Naive B cell (primary cell): ENCODE measurements around the gene SDCBP2. TPM values are rescaled to one million over a fixed set of nuclear protein-coding genes. Genes with fewer than 3 reads are reported as not detected.

Source experiments
- ATAC-seq, 2 donors: fragments of 150-1000 bp; cut with Tn5 transposase; 2 replicates each; pipeline ENCODE4 v1.10.0; 2021; ENCODE audit warnings: low read depth in 2 of 2, mild to moderate bottlenecking in 2 of 2, moderate library complexity in 2 of 2
- DNase-seq: peaks from one replicate; pipeline ENCODE4 v3.0.0; 2022
- H3K27ac Mint-ChIP-seq, 6 donors: one replicate each; pipeline ENCODE4 v1.8.0; 2020 to 2022; ENCODE audit warnings: mild to moderate bottlenecking in 6 of 6, mixed read lengths in 6 of 6, moderate library complexity in 5 of 6, inconsistent platforms in 2 of 6
- H3K27me3 Mint-ChIP-seq, 3 donors: one replicate each; pipeline ENCODE4 v1.8.0; 2021 to 2022; ENCODE audit warnings: mixed read lengths in 3 of 3, mild to moderate bottlenecking in 1 of 3
- H3K36me3 Mint-ChIP-seq, 2 donors: one replicate each; pipeline ENCODE4 v1.8.0; 2020 to 2022; ENCODE audit warnings: mixed read lengths in 2 of 2, inconsistent platforms in 1 of 2, mild to moderate bottlenecking in 1 of 2
- H3K4me1 Mint-ChIP-seq, 3 donors: one replicate each; pipeline ENCODE4 v1.8.0; 2020 to 2022; ENCODE audit warnings: mixed read lengths in 3 of 3, inconsistent platforms in 1 of 3, mild to moderate bottlenecking in 1 of 3, moderate library complexity in 1 of 3
- H3K4me3 Mint-ChIP-seq, 8 donors: one replicate each; pipeline ENCODE4 v1.8.0; 2020 to 2022; ENCODE audit warnings: mild to moderate bottlenecking in 8 of 8, mixed read lengths in 8 of 8, moderate library complexity in 8 of 8, inconsistent platforms in 2 of 8
- H3K9me3 Mint-ChIP-seq, 7 donors: one replicate each; pipeline ENCODE4 v1.8.0; 2020 to 2022; ENCODE audit warnings: mixed read lengths in 7 of 7, mild to moderate bottlenecking in 5 of 7, inconsistent platforms in 2 of 7, moderate library complexity in 1 of 7
- polyA plus RNA-seq, 6 donors: library from polyadenylated mRNA; unstranded; fragments of 300-500 nt; fragmentation: Illumina TruSeq; gene quantifications; one replicate each; pipeline ENCODE4 v1.2.3, GENCODE V29; 2021; ENCODE audit warnings: low read depth in 6 of 6

Gene SDCBP2
- polyA plus RNA-seq, 6 donors from 2014 or later = 0.60 to 1.4 (median 0.96) TPM; not detected in 1

GRCh38 chr20:1310506-1311190 lies 18.3 kb downstream of the SDCBP2 start:
- Mint-ChIP-seq H3K27ac (no peak overlapping the region), H3K4me1 (peaks cover 4 to 6% (median 4%) of the 10 kb centered on the region in 3 donors), H3K9me3 (no peaks in the 10 kb centered on the region), H3K36me3 (no peaks in the 10 kb centered on the region), H3K27me3 (peaks cover 0 to 5% (median 0%) of the 10 kb centered on the region in 3 donors), H3K4me3 (peak overlapping the region in 1 of 8 donors; percentile 33)
- ATAC-seq (no peak), DNase-seq (no peak)

- DNase-seq (no peak), ATAC-seq (no peak)
- H3K9me3 Mint-ChIP-seq = no peaks in the 10 kb centered on the region
- peaks cover 0 to 3% (median 0%) of the 10 kb centered on the region in 3 donors for H3K27me3 Mint-ChIP-seq
- no peak overlapping the region for H3K4me3 Mint-ChIP-seq
- no peak overlapping the region for H3K27ac Mint-ChIP-seq
- H3K4me1 Mint-ChIP-seq = peaks cover 4 to 6% (median 4%) of the 10 kb centered on the region in 3 donors
- no peaks in the 10 kb centered on the region for H3K36me3 Mint-ChIP-seq
Measured at GRCh38 chr20:1310071-1310470, 18.9 kb downstream of the SDCBP2 start.

DNA sequence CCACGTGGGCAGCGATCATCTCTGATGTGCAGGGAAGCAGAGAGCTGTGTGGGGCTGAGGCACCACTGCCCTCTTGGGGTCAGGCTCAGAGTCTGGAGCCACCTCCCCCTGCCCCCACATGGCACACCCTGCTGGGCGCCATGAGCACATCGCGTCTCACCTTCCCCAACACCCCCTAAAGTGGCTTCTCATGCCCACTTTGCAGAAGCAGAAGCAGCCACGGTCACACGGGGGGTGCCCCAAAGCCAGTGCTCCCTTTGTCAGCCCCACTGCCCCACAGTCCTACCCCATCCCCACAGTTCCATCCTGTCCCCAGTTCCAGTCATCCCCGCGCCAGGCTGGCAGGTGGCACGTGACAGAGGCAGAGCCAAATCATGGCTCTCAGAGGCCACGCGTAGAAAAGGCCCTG lies 19.5 kb downstream of the SDCBP2 start:
- H3K27me3 Mint-ChIP-seq = no peaks in the 10 kb centered on the region
- H3K9me3 Mint-ChIP-seq = no peaks in the 10 kb centered on the region
- peaks cover 4 to 6% (median 4%) of the 10 kb centered on the region in 3 donors for H3K4me1 Mint-ChIP-seq
- ATAC-seq = no peak
- H3K4me3 Mint-ChIP-seq = no peak overlapping the region
- no peak for DNase-seq
- no peaks in the 10 kb centered on the region for H3K36me3 Mint-ChIP-seq
- H3K27ac Mint-ChIP-seq = peak overlapping the region in 1 of 6 donors; percentile 37

GRCh38 chr20:1308702-1309095 lies 20.2 kb downstream of the SDCBP2 start:
- ATAC-seq = no peak
- H3K4me3 Mint-ChIP-seq = no peak overlapping the region

DNA sequence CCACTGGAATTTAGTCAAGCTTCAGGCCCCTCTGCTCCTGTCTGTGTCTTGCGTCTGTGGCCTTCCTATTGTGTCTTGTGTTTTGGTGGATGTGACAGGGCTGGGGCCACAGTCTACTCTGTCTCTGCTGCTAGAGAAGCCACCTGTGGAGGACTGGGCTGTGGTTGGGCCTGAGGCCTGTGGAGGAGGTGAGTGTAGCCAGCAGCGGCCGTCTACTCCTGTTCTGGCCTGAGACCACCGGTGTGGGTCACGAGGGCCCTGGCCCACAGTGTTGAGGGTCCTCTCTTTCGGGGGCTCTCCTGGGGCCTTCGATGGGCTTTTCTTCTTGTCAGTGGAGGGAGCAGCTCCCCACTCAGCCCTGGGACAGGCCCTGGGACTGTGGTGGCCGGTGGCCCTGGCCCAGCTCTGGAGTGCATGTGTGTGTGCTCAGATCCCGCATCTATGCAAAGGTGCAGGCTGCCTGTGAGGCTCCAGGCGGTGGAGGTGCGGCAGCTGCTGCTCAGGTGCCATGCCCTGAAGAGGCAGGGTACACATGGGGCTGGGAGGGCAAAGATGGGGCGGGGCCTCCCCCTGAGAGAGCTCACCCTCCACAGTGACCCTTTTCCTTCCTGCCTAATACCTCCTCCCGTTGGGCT lies 20.8 kb downstream of the SDCBP2 start:
- Mint-ChIP-seq H3K27ac (peak overlapping the region in 1 of 6 donors; percentile 16), H3K4me1 (no peaks in the 10 kb centered on the region), H3K36me3 (no peaks in the 10 kb centered on the region), H3K4me3 (no peak overlapping the region), H3K9me3 (no peaks in the 10 kb centered on the region), H3K27me3 (no peaks in the 10 kb centered on the region)
- DNase-seq (no peak), ATAC-seq (no peak)

More at GRCh38 chr20:1308702-1309095, 20.2 kb downstream of the SDCBP2 start:
- DNase-seq = no peak
- Mint-ChIP-seq H3K4me1 (peaks cover 3 to 5% (median 4%) of the 10 kb centered on the region in 3 donors), H3K9me3 (no peaks in the 10 kb centered on the region), H3K27ac (peak overlapping the region in 1 of 6 donors; percentile 16), H3K36me3 (no peaks in the 10 kb centered on the region), H3K27me3 (no peaks in the 10 kb centered on the region)

DNA sequence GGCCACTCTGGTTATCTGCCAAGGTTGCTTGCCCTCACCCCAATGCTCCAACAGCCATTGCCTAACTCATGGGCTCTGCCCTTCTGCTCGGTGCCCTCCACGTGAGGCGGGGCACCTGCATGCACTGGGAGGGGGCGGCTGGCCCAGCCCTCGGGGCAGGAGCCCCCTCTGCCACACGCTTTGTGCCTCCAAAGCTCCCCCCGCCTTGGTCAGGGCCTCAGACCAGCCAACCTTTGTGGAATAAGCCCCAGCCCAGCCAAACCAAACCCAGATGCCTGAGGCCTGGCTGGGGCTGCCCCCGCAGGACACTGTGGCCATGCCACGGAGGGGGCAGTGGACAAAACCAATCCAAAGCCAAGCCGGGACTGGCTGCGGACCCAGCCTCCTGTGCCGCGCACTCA lies 21.4 kb downstream of the SDCBP2 start:
- no peaks in the 10 kb centered on the region for H3K36me3 Mint-ChIP-seq
- H3K4me1 Mint-ChIP-seq = peaks cover 0 to 4% (median 0%) of the 10 kb centered on the region in 3 donors
- H3K27ac Mint-ChIP-seq = no peak overlapping the region
- DNase-seq = no peak
- no peak overlapping the region for H3K4me3 Mint-ChIP-seq
- no peaks in the 10 kb centered on the region for H3K9me3 Mint-ChIP-seq
- no peaks in the 10 kb centered on the region for H3K27me3 Mint-ChIP-seq
- no peak for ATAC-seq

DNA sequence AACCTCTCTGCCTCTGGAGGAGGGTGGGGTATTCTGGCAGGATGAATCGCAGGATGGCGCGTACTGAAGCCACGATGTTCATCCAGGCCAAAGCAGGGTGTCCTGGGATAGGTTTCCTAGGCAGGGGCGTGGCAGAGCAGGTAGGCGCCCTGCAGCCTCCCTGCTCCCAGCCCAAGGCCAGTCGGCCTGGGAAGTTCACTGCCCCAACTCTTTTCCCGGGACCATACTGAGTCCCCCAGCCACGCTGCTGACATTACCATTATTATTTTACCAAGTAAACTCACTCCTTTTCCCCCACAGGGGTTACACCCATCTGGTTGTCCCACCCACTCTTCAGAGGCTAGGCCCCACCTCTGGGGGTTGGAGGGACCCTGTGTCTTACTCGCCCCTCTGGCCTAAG lies 21.8 kb downstream of the SDCBP2 start:
- Mint-ChIP-seq H3K4me1 (peaks cover 0 to 4% (median 0%) of the 10 kb centered on the region in 3 donors), H3K27ac (no peak overlapping the region), H3K9me3 (no peaks in the 10 kb centered on the region), H3K36me3 (no peaks in the 10 kb centered on the region), H3K4me3 (no peak overlapping the region), H3K27me3 (no peaks in the 10 kb centered on the region)
- DNase-seq = no peak
- ATAC-seq = no peak

DNA sequence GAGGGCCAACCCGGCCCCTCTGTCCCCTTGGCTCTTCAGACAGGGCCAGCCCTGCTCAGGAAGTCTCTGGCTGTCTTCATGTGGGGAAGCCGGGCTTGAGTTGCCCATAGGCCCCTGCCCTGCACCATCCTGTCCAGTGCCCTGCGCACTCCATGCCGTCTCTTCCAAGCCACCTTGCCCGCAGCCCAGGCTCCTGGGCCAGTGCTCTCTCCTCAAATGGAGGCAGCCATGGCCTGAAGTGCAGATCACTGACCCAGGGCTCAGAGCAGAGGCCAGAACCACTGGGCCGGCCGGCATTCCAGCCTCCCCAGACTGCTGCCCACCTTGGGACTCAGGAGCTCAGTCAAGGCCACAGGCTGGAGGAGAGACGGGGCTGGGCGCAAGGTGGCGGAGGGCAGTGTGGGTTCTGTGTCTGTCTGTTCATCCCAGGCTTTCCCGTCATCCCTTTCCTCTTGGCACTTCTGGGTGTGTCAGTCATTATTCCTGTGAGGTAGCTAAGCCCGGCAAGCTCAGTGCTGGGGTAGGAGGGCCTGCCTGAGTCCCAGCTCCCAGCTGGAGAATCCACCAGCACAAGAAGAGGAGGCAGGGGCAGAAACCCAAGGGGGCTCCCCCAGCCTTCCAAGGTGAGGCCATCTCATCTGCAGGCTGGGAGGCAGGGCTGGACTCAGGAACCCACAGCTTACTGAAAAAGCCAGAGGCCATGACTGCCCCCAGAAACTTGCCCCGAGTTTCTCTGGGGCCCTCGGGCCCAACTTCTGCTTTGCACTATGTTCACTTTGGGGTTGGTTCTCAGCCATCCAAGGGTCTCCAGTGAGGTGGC lies 22.4 kb downstream of the SDCBP2 start:
- ATAC-seq (no peak), DNase-seq (no peak)
- Mint-ChIP-seq H3K4me3 (no peak overlapping the region), H3K36me3 (no peaks in the 10 kb centered on the region), H3K27ac (no peak overlapping the region), H3K4me1 (peaks cover 0 to 4% (median 0%) of the 10 kb centered on the region in 3 donors), H3K27me3 (no peaks in the 10 kb centered on the region), H3K9me3 (no peaks in the 10 kb centered on the region)

GRCh38 chr20:1305712-1306111 lies 23.2 kb downstream of the SDCBP2 start:
- Mint-ChIP-seq H3K36me3 (no peaks in the 10 kb centered on the region), H3K27me3 (peaks cover 0 to 4% (median 0%) of the 10 kb centered on the region in 3 donors), H3K9me3 (no peaks in the 10 kb centered on the region), H3K4me1 (peaks cover 0 to 4% (median 4%) of the 10 kb centered on the region in 3 donors), H3K4me3 (no peak overlapping the region), H3K27ac (peak overlapping the region in 1 of 6 donors; percentile 57)
- no peak for ATAC-seq
- no peak for DNase-seq

DNA sequence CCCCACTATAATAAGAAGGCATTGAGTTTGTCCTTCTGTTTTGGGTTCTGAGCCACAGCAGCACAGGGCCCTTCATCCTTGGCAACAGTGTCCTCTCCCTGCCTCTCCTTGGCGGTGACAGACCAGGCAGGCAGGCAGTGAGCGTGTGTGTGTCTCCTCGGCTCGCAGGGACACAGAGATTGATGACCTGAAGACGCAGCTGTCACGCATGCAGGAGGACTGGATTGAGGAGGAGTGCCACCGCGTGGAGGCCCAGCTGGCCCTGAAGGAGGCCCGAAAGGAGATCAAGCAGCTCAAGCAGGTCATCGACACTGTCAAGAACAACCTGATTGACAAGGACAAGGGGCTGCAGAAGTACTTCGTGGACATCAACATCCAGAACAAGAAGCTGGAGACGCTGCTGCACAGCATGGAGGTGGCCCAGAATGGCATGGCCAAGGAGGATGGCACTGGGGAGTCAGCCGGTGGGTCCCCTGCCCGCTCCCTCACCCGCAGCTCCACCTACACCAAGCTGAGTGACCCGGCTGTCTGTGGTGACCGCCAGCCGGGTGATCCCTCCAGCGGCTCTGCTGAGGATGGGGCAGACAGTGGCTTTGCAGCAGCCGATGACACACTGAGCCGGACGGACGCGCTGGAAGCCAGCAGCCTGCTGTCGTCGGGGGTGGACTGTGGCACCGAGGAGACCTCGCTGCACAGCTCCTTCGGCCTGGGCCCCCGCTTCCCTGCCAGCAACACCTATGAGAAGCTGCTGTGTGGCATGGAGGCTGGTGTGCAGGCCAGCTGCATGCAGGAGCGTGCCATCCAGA lies 24.0 kb downstream of the SDCBP2 start:
- Mint-ChIP-seq H3K27me3 (peaks cover 0 to 4% (median 0%) of the 10 kb centered on the region in 3 donors), H3K4me3 (no peak overlapping the region), H3K9me3 (no peaks in the 10 kb centered on the region), H3K4me1 (peaks cover 0 to 4% (median 4%) of the 10 kb centered on the region in 3 donors), H3K36me3 (no peaks in the 10 kb centered on the region), H3K27ac (peak overlapping the region in 1 of 6 donors; percentile 28)
- ATAC-seq = no peak
- no peak for DNase-seq

- peaks cover 0 to 4% (median 4%) of the 10 kb centered on the region in 3 donors for H3K4me1 Mint-ChIP-seq
- no peaks in the 10 kb centered on the region for H3K36me3 Mint-ChIP-seq
- H3K4me3 Mint-ChIP-seq = no peak overlapping the region
- H3K9me3 Mint-ChIP-seq = no peaks in the 10 kb centered on the region
- DNase-seq (no peak), ATAC-seq (peak; percentile 44 to 49)
- peak overlapping the region in 1 of 6 donors; percentile 71 for H3K27ac Mint-ChIP-seq
- H3K27me3 Mint-ChIP-seq = peaks cover 0 to 4% (median 0%) of the 10 kb centered on the region in 3 donors
Measured at GRCh38 chr20:1302685-1303541, 26.0 kb downstream of the SDCBP2 start.

DNA sequence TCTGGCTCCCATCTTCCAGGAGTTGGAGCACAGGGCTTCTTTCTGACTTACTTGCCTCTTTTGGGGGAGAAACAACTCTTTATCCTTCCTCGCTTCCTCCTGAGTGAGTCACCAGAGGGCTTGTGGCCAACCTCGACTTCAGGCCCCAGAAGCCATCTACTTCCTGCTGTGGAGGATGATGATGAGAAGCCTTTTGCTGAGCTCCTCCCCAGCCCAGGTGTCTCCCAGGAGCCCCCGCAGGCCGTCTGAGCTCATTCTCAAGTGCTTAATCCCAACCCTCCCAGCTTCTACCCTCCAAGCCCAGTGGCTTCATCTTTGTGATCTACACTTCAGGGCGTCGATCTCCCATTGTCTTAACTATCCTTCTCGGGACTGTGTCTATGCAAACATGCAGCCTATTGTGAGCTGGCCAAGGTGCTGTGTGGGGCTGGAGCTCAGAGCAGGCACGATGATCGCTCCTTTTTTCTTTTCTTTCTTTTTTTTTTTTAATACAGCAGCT lies 27.9 kb downstream of the SDCBP2 start:
- no peak overlapping the region for H3K4me3 Mint-ChIP-seq
- H3K36me3 Mint-ChIP-seq = no peaks in the 10 kb centered on the region
- no peaks in the 10 kb centered on the region for H3K9me3 Mint-ChIP-seq
- peak overlapping the region in 1 of 6 donors; percentile 69 for H3K27ac Mint-ChIP-seq
- no peak for ATAC-seq
- no peak for DNase-seq
- H3K4me1 Mint-ChIP-seq = peaks cover 0 to 4% (median 4%) of the 10 kb centered on the region in 3 donors
- H3K27me3 Mint-ChIP-seq = peaks cover 0 to 10% (median 0%) of the 10 kb centered on the region in 3 donors
